HCT116 (cell line): ENCODE results near the gene PVALEF. TPM values are rescaled to one million over a fixed set of nuclear protein-coding genes. Genes with fewer than 3 reads are reported as not detected.

Experiments
- ATAC-seq: fragments of 200-7000 bp; cut with Tn5 transposase; 2 replicates; pipeline ENCODE4 v1.9.1; 2020; ENCODE audit warnings: mild to moderate bottlenecking, moderate library complexity
- BruUV-seq: library from RNA; stranded (reverse); fragments of 400-500 nt; replicated peaks from 2 replicates; lab custom pipeline; 2021; lab: Mats Ljungman, UMichigan
- CTCF ChIA-PET: fragments of 300-600 bp; sonication (Branson Sonifier 250); formaldehyde crosslinking; loops from one replicate; lab custom pipeline; 2021; ENCODE audit warnings: antibody characterized with exemption; lab: Charles Lee
- POLR2A ChIA-PET: fragments of 300-600, 350-600 bp; sonication (Branson Sonifier 250); formaldehyde crosslinking; loops from one replicate; lab custom pipeline; 2021; ENCODE audit warnings: antibody characterized with exemption; lab: Charles Lee
- RAD21 ChIA-PET, 2 experiments: fragments of 300-600 bp; sonication (Branson Sonifier 250); formaldehyde crosslinking; loops; one replicate each; lab custom pipeline; 2023; ENCODE audit warnings: low total read pairs in 2 of 2; ENCODE audit not compliant: uncharacterized antibody in 2 of 2, unreplicated experiment in 2 of 2, low non-redundant PET in 1 of 2; lab: Charles Lee
- DNase-seq: peaks from one replicate; pipeline ENCODE4 v3.0.0-alpha.2; 2010; ENCODE audit warnings: low read depth, low spot score
- H2AFZ ChIP-seq: fragments of 200-600 bp; shearing (Covaris generic), sonication (generic); 2 replicates; pipeline ENCODE4 v1.6.1; 2017; ENCODE audit warnings: low read depth, mixed run types, mixed read lengths, antibody characterized with exemption, low read length; ENCODE audit not compliant: poor library complexity, severe bottlenecking
- H3K27ac ChIP-seq: 2 replicates; pipeline ENCODE4 v1.5.1; 2012; ENCODE audit warnings: low read depth, low read length
- H3K27me3 ChIP-seq: fragments of 200-600 bp; sonication (generic); 2 replicates; pipeline ENCODE4 v1.6.1; 2016; ENCODE audit warnings: mixed run types, low read length, mixed read lengths; ENCODE audit not compliant: insufficient read depth
- H3K36me3 ChIP-seq, 2 experiments: fragments of 200-500 bp in 1 of 2; fragments of 200-600 bp in 1 of 2; sonication (Bioruptor generic) in 1 of 2; sonication (generic) in 1 of 2; 2 replicates each; pipeline versions ENCODE4 v1.5.1 to v1.6.1; 2014 to 2016; ENCODE audit warnings: low read length in 2 of 2, inconsistent platforms in 1 of 2, mixed read lengths in 1 of 2, mixed run types in 1 of 2; ENCODE audit not compliant: insufficient read depth in 2 of 2, control insufficient read depth in 1 of 2
- H3K4me1 ChIP-seq, 2 experiments: fragments of 200-600 bp in 1 of 2; sonication (generic) in 1 of 2; 2 replicates each; pipeline versions ENCODE4 v1.5.1 to v1.6.1; 2012 to 2017; ENCODE audit warnings: low read length in 2 of 2, inconsistent platforms in 1 of 2, mild to moderate bottlenecking in 1 of 2, mixed read lengths in 1 of 2, mixed run types in 1 of 2, moderate library complexity in 1 of 2; ENCODE audit not compliant: insufficient read depth in 2 of 2, control insufficient read depth in 1 of 2
- H3K4me2 ChIP-seq: fragments of 200-600 bp; sonication (generic); 2 replicates; pipeline ENCODE4 v1.6.1; 2017; ENCODE audit warnings: mixed run types, low read length, mixed read lengths
- H3K4me3 ChIP-seq, 2 experiments: fragments of 200-600 bp in 1 of 2; sonication (generic) in 1 of 2; replicated peaks in 1 of 2; 2 replicates each; pipeline ENCODE4 v1.5.1; 2011 to 2016; ENCODE audit warnings: low read length in 2 of 2, control low read depth in 1 of 2, low read depth in 1 of 2, mild to moderate bottlenecking in 1 of 2, mixed read lengths in 1 of 2, mixed run types in 1 of 2
- H3K79me2 ChIP-seq: fragments of 200-600 bp; sonication (generic); 2 replicates; pipeline ENCODE4 v1.6.1; 2017; ENCODE audit warnings: mild to moderate bottlenecking, mixed run types, low read length, moderate library complexity, mixed read lengths; ENCODE audit not compliant: insufficient read depth
- H3K9ac ChIP-seq: fragments of 200-600 bp; sonication (generic); 2 replicates; pipeline ENCODE4 v1.6.1; 2016; ENCODE audit warnings: low read length, mixed read lengths
- H3K9me2 ChIP-seq: fragments of 200-600 bp; sonication (generic), shearing (Covaris generic); 2 replicates; pipeline ENCODE4 v1.6.1; 2017; ENCODE audit warnings: mixed run types, mild to moderate bottlenecking, moderate library complexity; ENCODE audit not compliant: insufficient read depth
- H3K9me3 ChIP-seq, 2 experiments: fragments of 200-500 bp in 1 of 2; fragments of 200-600 bp in 1 of 2; sonication (Bioruptor generic) in 1 of 2; sonication (generic) in 1 of 2; 2 replicates each; pipeline ENCODE4 v1.6.1; 2014 to 2017; ENCODE audit warnings: low read length in 2 of 2, mixed read lengths in 2 of 2, inconsistent platforms in 1 of 2, low read depth in 1 of 2, mild to moderate bottlenecking in 1 of 2, mixed run types in 1 of 2, moderate library complexity in 1 of 2; ENCODE audit not compliant: control insufficient read depth in 1 of 2, insufficient read depth in 1 of 2
- H4K20me1 ChIP-seq: fragments of 200-600 bp; sonication (generic), shearing (Covaris generic); 2 replicates; pipeline ENCODE4 v1.6.1; 2017; ENCODE audit warnings: mixed run types, mild to moderate bottlenecking, moderate library complexity; ENCODE audit not compliant: insufficient read depth
- ATF3 ChIP-seq: IDR thresholded peaks from 2 replicates; pipeline ENCODE4 v1.6.1; 2012
- CEBPB ChIP-seq: IDR thresholded peaks from 2 replicates; pipeline ENCODE4 v1.6.1; 2012; ENCODE audit warnings: low read depth
- ELF1 ChIP-seq: IDR thresholded peaks from 2 replicates; pipeline ENCODE4 v1.6.1; 2012; ENCODE audit warnings: low read depth, borderline replicate concordance
- EZH2 ChIP-seq: fragments of 200-600 bp; sonication (generic); IDR thresholded peaks from 2 replicates; pipeline ENCODE4 v1.6.1; 2017; ENCODE audit warnings: antibody characterized with exemption, mixed run types
- EZH2phosphoT487 ChIP-seq: fragments of 200-600 bp; IDR thresholded peaks from 2 replicates; pipeline ENCODE4 v1.6.1; 2018; ENCODE audit warnings: antibody characterized with exemption, borderline replicate concordance
- MAX ChIP-seq: IDR thresholded peaks from 2 replicates; pipeline ENCODE4 v1.6.1; 2012
- REST ChIP-seq: IDR thresholded peaks from 2 replicates; pipeline ENCODE4 v1.6.1; 2012; ENCODE audit warnings: low read depth
- SIN3A ChIP-seq: IDR thresholded peaks from 2 replicates; pipeline ENCODE4 v1.6.1; 2012; ENCODE audit warnings: low read depth
- SRF ChIP-seq: IDR thresholded peaks from 2 replicates; pipeline ENCODE4 v1.6.1; 2012; ENCODE audit warnings: low read depth
- TCF7L2 ChIP-seq: IDR thresholded peaks from 2 replicates; pipeline ENCODE4 v1.7.0; 2011; ENCODE audit warnings: borderline replicate concordance, inconsistent platforms; ENCODE audit not compliant: insufficient read depth, insufficient read length; ENCODE audit errors: extremely low read depth
- ZBTB33 ChIP-seq: IDR thresholded peaks from 2 replicates; pipeline ENCODE4 v1.6.1; 2011; ENCODE audit warnings: mild to moderate bottlenecking, low read length, moderate library complexity; ENCODE audit not compliant: insufficient replicate concordance; ENCODE audit errors: extremely low read depth
- ZFX ChIP-seq: fragments of 450-650 bp; IDR thresholded peaks from 2 replicates; pipeline ENCODE4 v1.6.1; 2017
- intact Hi-C: fragments of 100-400 bp; cut with micrococcal nuclease; formaldehyde crosslinking; loops from 2 replicates; pipeline ENCODE4 v1.10.0; 2022
- total RNA-seq: library from RNA; stranded (reverse); gene quantifications from one replicate; pipeline ENCODE4 v1.2.1, GENCODE V29; 2021; ENCODE audit not compliant: unreplicated experiment

The PVALEF gene
- total RNA-seq, 1 experiment from 2014 or later, result not detected

- no peak overlapping the region for H3K27ac ChIP-seq
- H3K4me3 ChIP-seq, result no peak overlapping the region
- H3K36me3 ChIP-seq, result no peaks in the 10 kb centered on the region
- no peak for DNase-seq
- H3K27me3 ChIP-seq, result no peaks in the 10 kb centered on the region
- H3K4me1 ChIP-seq, result no peaks in the 10 kb centered on the region
- no peaks in the 10 kb centered on the region for H3K9me2 ChIP-seq
- POLR2A ChIA-PET, result no interaction called here
- H3K9ac ChIP-seq, result no peak overlapping the region
- TF ChIP-seq TCF7L2, result no peak
- no peak for TF ChIP-seq CEBPB
- no peak for TF ChIP-seq SRF
- TF ChIP-seq ZBTB33, result no peak
- no peak for TF ChIP-seq SIN3A
- TF ChIP-seq ATF3, result no peak
- no peak for TF ChIP-seq ZFX
- TF ChIP-seq EZH2, result no peak
- TF ChIP-seq EZH2phosphoT487, result no peak
- no peak for TF ChIP-seq ELF1
- no peak for TF ChIP-seq MAX
- no peak for TF ChIP-seq REST
- CTCF ChIA-PET, result no interaction called here
- H3K9me3 ChIP-seq, result peaks cover 0 to 6% of the 10 kb centered on the region in 2 experiments; a peak in 1 of 4 replicates
- no peak overlapping the region for H3K4me2 ChIP-seq
- intact Hi-C loops, result no loop called here
- BruUV-seq, result no TSS peak
- no peaks in the 10 kb centered on the region for H3K79me2 ChIP-seq
- H4K20me1 ChIP-seq, result no peaks in the 10 kb centered on the region
- no peak overlapping the region for H2AFZ ChIP-seq
- peak; percentile 8; the same call in 1 of the 2 replicates for ATAC-seq
- RAD21 ChIA-PET, result no interaction called here
Observed at GRCh38 chr17:81178136-81179091, 13.1 kb downstream of the PVALEF start.
